Measurements from ENCODE around the gene CHDH.
A peak's percentile ranks its signal among the peaks of the same experiment; 100 is the strongest.

CHDH gene

DNA sequence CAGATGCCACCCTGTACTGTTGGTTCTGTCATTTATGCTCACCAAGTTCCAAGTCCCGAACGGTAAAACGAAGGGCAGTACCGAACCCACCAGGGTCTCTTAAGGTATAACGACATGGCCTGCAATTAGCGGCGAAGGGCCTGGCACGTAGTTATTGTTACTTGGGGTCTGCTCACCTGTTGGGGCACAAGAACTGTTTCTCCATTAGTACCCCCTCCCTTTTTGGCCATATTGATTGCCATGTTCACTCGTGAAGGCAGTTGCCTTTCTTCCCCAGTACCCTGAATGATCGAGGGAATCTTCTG lies 584 bp upstream of the CHDH start:
- DNase-seq, result no peak

GRCh38 chr3:53845881-53846133 lies 412 bp downstream of the CHDH start:
- no peak for DNase-seq

- DNase-seq, result no peak
Measured at GRCh38 chr3:53845103-53845880, 927 bp downstream of the CHDH start.

GRCh38 chr3:53844262-53845102 lies 1.7 kb downstream of the CHDH start:
- no peak for DNase-seq

DNA sequence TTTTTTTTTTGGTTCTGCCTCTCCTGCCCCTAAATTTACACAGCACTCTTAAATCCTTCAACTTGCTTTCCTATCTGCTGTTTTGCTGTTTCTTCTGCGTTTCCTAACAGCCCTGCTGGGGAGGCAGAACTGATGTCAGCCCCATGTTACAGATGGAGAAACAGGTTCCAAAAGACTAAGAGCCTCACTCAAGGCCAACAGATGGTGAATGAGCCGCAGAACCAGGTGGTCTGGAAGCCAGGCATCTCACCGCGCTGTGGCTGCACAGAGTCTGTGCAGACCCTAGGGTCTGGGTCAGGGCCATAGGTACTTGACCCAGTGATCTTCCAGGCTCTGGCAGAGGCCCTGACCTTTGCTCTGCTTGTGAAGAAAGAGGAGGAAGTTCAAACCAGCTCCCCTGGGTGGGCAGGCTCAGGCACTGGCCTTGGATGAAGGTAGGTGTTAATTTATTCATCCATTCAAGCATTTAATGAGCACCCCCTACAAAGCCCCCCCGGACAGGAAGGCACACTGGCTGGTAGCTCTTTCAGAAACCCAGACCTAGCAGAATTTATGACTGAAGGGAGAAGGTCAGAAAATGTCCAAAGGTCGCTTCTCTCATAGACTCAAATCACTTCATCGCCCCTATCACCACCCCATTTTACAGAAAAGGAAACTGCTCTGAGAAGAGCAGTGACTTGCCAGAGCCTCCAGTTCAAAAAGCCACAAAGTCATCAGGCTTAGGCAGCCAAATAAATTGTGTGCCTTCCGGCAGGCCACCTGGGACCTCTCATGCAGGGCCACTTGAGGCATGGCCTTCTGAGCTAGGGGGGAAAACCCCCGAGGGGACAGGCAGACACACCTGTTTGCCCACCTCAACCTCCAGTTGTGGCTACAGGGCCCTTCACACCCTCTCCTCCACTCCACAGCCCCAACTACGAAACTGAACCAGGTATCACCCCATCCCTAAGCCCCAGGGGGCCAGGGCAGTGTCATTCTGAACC lies 2.7 kb downstream of the CHDH start:
- DNase-seq, result no peak

DNA sequence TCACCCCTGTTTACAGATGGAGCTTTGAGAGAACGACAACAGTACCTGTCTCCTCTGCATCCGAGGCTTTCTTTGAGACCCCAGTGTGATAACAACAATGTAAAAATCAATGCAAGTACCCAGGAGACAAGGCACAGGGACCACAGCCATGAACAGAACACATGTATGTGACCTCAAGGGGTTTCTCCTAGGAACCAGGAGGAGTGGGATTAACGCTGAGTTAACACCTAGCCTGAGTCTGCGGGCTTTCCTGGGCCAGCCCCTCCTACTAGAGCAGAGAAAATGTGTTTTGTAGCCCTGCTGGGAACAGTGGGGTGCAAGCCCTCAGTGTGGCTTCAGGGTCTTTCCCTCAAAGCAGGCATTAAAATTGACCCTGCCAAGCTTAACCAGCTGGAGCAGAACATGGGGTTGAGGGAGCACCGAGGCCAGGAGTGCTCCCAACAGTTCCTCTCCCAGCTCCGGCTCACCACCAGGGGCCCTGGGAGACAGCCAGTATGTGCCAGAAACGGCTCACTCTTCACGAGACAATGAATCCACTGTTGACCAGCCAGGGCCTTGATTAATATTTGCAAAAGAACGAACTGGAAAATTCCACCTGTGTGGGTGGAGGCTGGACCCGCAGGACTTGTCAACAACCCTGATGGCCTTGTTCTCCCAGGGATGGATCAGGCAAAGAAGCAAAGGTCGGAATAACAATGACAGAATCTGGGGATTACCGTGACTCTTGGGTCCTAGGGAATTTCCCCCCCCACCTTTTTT lies 3.6 kb downstream of the CHDH start:
- DNase-seq, result peak; percentile 7

DNA sequence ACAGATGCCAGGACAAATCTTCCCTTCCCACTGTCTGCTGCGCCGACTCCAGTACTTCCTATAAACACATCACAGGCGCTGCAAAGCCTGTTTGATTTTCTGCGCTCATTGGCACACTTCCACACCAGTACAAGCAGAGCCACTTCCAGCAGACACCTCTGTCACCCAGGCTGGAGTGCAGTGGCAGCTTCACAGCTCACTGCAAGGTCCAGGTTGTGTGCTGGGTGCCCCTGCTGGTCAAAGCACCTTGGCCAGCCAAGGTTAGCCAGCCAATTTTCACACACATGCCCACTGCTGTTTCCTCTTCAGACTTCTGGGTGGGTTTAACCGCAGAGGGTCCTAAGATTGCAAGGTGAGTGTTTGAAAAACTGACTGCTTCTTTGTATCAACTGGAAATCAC lies 4.9 kb downstream of the CHDH start:
- no peak for DNase-seq

- DNase-seq, result no peak
Measured at GRCh38 chr3:53837331-53837730, 8.9 kb downstream of the CHDH start.

GRCh38 chr3:53836084-53836872 lies 9.9 kb downstream of the CHDH start:
- DNase-seq, result no peak

DNA sequence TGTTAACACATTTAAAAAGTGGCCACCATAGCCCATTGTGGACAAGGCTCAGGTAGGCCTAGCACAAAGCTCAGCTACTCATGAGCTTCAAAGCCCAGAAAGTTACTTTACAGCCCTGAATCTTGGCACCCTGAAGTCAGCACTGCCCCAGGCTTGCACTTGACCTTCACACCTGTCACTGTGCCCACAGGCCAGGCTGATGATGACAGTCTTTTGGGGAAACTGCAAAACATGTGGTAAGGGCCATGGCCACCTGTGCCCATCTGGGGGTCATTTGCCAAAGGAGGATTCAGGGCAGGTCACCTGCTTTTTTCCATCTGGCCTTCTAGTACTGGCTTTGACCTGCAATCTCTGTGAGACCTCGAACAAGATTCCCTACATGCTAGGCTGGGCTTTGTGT lies 11.0 kb downstream of the CHDH start:
- DNase-seq, result no peak

GRCh38 chr3:53834429-53835095 lies 11.7 kb downstream of the CHDH start:
- DNase-seq, result no peak

DNA sequence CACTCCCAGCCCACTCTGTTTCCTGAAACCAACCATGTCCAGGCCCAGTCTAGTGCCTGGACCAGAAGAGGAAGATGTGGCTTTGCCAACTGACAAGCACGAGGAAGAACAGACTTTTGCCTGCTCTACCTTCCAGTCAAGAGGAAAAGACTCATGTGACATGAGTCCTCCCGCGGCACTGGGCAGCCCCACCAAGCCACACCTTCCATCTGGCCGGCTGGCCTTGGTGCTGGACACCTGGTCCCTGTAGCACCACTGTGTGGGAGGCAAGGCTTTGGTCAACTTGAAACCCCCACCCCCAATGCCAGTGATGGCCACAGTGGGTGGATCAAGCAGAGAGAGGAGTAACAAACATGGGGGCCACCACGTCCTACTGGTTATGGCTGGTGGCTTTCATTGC lies 12.5 kb downstream of the CHDH start:
- DNase-seq, result no peak

DNA sequence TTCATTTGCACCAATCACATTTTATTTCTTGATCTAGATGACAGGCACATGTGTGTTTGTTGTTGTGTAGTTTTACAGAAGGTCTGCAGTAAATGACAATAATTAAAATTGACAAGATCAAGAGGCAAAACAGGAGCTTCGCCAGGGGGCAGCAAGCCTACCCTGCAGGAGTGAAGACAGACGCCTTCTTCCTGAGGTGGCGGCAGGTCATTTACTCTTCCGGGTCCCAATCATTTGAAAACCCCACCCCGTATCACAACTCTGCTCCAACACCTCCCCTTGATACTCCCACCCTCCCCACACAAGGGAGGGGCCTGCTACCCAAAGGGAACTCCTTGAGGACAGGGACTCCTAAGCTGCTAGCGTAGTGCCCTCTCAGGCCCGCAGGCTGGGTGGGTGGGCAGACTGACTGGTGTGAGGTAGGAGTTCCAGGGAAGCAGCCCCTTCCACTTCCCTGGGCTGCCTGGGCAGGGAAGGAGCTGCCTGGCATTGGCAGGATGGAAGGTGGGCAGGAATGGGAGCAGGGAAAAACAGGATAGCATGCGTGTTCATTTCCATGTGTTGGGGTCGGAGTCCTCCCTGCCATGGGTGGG lies 13.1 kb downstream of the CHDH start:
- no peak for DNase-seq

GRCh38 chr3:53830944-53831343 lies 15.3 kb downstream of the CHDH start:
- DNase-seq, result no peak

- DNase-seq, result no peak
Measured at GRCh38 chr3:53829605-53830004, 16.6 kb downstream of the CHDH start.

GRCh38 chr3:53828581-53828980 lies 17.6 kb downstream of the CHDH start:
- no peak for DNase-seq

GRCh38 chr3:53826048-53826447 lies 20.2 kb downstream of the CHDH start:
- DNase-seq, result no peak

DNA sequence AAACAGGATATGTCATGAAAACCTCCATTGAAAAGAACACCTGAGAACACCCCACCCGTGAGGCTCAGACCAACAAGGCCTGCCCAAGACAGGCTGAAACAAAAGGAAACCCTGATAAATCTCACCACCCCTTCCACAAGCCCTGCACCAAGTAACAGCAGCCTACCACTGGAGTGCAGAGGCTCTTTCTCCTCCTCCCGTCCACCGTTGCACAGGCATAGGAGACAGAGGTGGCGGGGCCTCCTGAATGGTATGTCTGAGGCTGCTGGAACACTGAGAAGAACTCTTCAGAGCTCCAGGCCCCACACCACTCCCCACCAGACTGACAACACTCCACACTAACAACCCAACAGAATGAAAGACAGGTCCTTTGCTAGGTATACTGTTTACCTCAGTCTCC lies 21.4 kb downstream of the CHDH start:
- no peak for DNase-seq

GRCh38 chr3:53823956-53824657 lies 22.1 kb downstream of the CHDH start:
- DNase-seq, result no peak
